B cell (primary cell): ENCODE data around the gene PARS2. TPM values are rescaled to one million over a fixed set of nuclear protein-coding genes. Genes with fewer than 3 reads are reported as not detected.

Experiments
- ATAC-seq: fragments of 200-7000 bp; cut with Tn5 transposase; one replicate; pipeline ENCODE4 v1.10.0; 2021; ENCODE audit warnings: low read depth, mild to moderate bottlenecking, moderate number of reproducible peaks, moderate library complexity
- CTCF ChIA-PET: fragments of 350-600 bp; sonication (Branson Sonifier 250); formaldehyde crosslinking; loops from one replicate; lab custom pipeline; 2021; ENCODE audit warnings: antibody characterized with exemption, inconsistent platforms; lab: Charles Lee
- POLR2A ChIA-PET: fragments of 350-600 bp; sonication (Branson Sonifier 250); formaldehyde crosslinking; loops from one replicate; lab custom pipeline; 2021; ENCODE audit warnings: antibody characterized with exemption; lab: Charles Lee
- DNase-seq: peaks from one replicate; pipeline ENCODE4 v3.0.0; 2013
- H2AFZ ChIP-seq: 2 replicates; pipeline ENCODE4 v1.6.1; 2012; ENCODE audit warnings: mild to moderate bottlenecking, low read depth, low read length; ENCODE audit not compliant: insufficient read depth, poor library complexity, severe bottlenecking
- H3K27ac ChIP-seq, 2 donors: 1 replicate in 1 of 2; 2 replicates in 1 of 2; pipeline ENCODE4 v1.5.1; 2012 to 2013; ENCODE audit warnings: low read length in 2 of 2, mild to moderate bottlenecking in 2 of 2, moderate library complexity in 1 of 2
- H3K27me3 ChIP-seq, 4 experiments: fragments of 200-600 bp in 1 of 4; sonication (generic) in 1 of 4; replicated peaks in 1 of 4; 1 replicate in 2 of 4; 2 replicates in 2 of 4; pipeline versions ENCODE4 v1.6.1 to v1.7.0; 2013 to 2016; ENCODE audit warnings: low read length in 3 of 4, mild to moderate bottlenecking in 2 of 4, mixed read lengths in 1 of 4, moderate library complexity in 1 of 4; ENCODE audit not compliant: insufficient read depth in 4 of 4, control insufficient read depth in 3 of 4; ENCODE audit errors: control extremely low read depth in 1 of 4
- H3K36me3 ChIP-seq, 2 experiments: replicated peaks in 1 of 2; 1 replicate in 1 of 2; 2 replicates in 1 of 2; pipeline versions ENCODE4 v1.6.1 to v1.7.1; 2013; ENCODE audit warnings: low read length in 1 of 2; ENCODE audit not compliant: insufficient read depth in 2 of 2, control insufficient read depth in 1 of 2; ENCODE audit errors: control extremely low read depth in 1 of 2, extremely low read depth in 1 of 2
- H3K4me1 ChIP-seq, 2 donors: fragments of 200-600 bp in 1 of 2; sonication (generic) in 1 of 2; 1 replicate in 1 of 2; 2 replicates in 1 of 2; pipeline versions ENCODE4 v1.5.1 to v1.6.1; 2013 to 2017; ENCODE audit warnings: low read length in 2 of 2; ENCODE audit not compliant: control insufficient read depth in 2 of 2, insufficient read depth in 2 of 2
- H3K4me2 ChIP-seq: replicated peaks from 2 replicates; pipeline ENCODE3; 2012; ENCODE audit warnings: mild to moderate bottlenecking, low read depth, low read length; ENCODE audit not compliant: poor library complexity, severe bottlenecking
- H3K4me3 ChIP-seq, 5 experiments: fragments of 200-600 bp in 1 of 5; sonication (generic) in 1 of 5; 1 replicate in 3 of 5; 2 replicates in 2 of 5; pipeline versions ENCODE4 v1.5.1 to v1.7.0; 2011 to 2016; ENCODE audit warnings: low read length in 4 of 5, mild to moderate bottlenecking in 4 of 5, low read depth in 2 of 5, control low read depth in 1 of 5, moderate library complexity in 1 of 5; ENCODE audit not compliant: insufficient read depth in 1 of 5; ENCODE audit errors: control extremely low read depth in 1 of 5, extremely low read depth in 1 of 5
- H3K79me2 ChIP-seq: fragments of 200-600 bp; sonication (generic); one replicate; pipeline ENCODE4 v1.6.0; 2016; ENCODE audit warnings: low read length; ENCODE audit not compliant: control insufficient read depth, insufficient read depth
- H3K9ac ChIP-seq: fragments of 200-600 bp; sonication (generic); 2 replicates; pipeline ENCODE4 v1.6.1; 2017; ENCODE audit warnings: mild to moderate bottlenecking, low read length, moderate library complexity
- H3K9me3 ChIP-seq, 3 donors: one replicate each; pipeline versions ENCODE4 v1.6.1 to v1.7.1; 2013; ENCODE audit warnings: low read length in 2 of 3; ENCODE audit not compliant: control insufficient read depth in 2 of 3, insufficient read depth in 1 of 3; ENCODE audit errors: control extremely low read depth in 1 of 3
- H4K20me1 ChIP-seq: 2 replicates; pipeline ENCODE4 v1.6.0; 2012; ENCODE audit warnings: mild to moderate bottlenecking, low read length; ENCODE audit not compliant: insufficient read depth, control insufficient read depth, poor library complexity, severe bottlenecking
- H3K27ac Mint-ChIP-seq: one replicate; pipeline ENCODE4 v1.8.0; 2021; ENCODE audit warnings: mixed read lengths
- H3K27me3 Mint-ChIP-seq: one replicate; pipeline ENCODE4 v1.8.0; 2021; ENCODE audit warnings: mixed read lengths
- H3K4me1 Mint-ChIP-seq: one replicate; pipeline ENCODE4 v1.8.0; 2021; ENCODE audit warnings: mixed read lengths
- H3K4me3 Mint-ChIP-seq: one replicate; pipeline ENCODE4 v1.8.0; 2021; ENCODE audit warnings: mixed read lengths
- H3K9me3 Mint-ChIP-seq: one replicate; pipeline ENCODE4 v1.8.0; 2022; ENCODE audit warnings: mixed read lengths; ENCODE audit not compliant: insufficient read depth
- EZH2 ChIP-seq: IDR thresholded peaks from 2 replicates; pipeline ENCODE4 v1.6.1; 2012; ENCODE audit warnings: borderline replicate concordance, low read depth, mild to moderate bottlenecking, moderate library complexity, low read length; ENCODE audit not compliant: insufficient read depth, poor library complexity, severe bottlenecking
- WGBS: methylation state at CpG from one replicate; pipeline ENCODE4 v1.1.5; 2013; ENCODE audit warnings: missing lambda C conversion rate; ENCODE audit not compliant: insufficient coverage; 5-methylcytosine and 5-hydroxymethylcytosine counted together
- intact Hi-C: fragments of 100-400 bp; cut with micrococcal nuclease; formaldehyde crosslinking; loops from one replicate; pipeline ENCODE4 v1.10.0; 2022
- polyA plus RNA-seq: library from polyadenylated mRNA; depleted of rRNA; stranded (reverse); fragments of >200 nt; gene quantifications from 2 replicates; pipeline ENCODE4 v1.2.3, GENCODE V29; 2012
- total RNA-seq, 2 donors: library from RNA; stranded (reverse); fragments of 120-200 nt in 1 of 2; gene quantifications; 1 replicate in 1 of 2; 2 replicates in 1 of 2; pipeline versions ENCODE4 v1.2.3 to v1.2.4, GENCODE V29; 2013 to 2022
- TF ChIP-seq, protein P1 (sequence below): fragments of 200-600 bp; IDR thresholded peaks from one replicate; pipeline ENCODE4 v1.8.0; 2022; ENCODE audit warnings: antibody characterized with exemption, mild to moderate bottlenecking

The PARS2 gene
- total and polyA plus RNA-seq, 2 donors (not counting 1 experiment from before 2014, with no cell fraction given): 1.00 to 4.9 TPM

DNA sequence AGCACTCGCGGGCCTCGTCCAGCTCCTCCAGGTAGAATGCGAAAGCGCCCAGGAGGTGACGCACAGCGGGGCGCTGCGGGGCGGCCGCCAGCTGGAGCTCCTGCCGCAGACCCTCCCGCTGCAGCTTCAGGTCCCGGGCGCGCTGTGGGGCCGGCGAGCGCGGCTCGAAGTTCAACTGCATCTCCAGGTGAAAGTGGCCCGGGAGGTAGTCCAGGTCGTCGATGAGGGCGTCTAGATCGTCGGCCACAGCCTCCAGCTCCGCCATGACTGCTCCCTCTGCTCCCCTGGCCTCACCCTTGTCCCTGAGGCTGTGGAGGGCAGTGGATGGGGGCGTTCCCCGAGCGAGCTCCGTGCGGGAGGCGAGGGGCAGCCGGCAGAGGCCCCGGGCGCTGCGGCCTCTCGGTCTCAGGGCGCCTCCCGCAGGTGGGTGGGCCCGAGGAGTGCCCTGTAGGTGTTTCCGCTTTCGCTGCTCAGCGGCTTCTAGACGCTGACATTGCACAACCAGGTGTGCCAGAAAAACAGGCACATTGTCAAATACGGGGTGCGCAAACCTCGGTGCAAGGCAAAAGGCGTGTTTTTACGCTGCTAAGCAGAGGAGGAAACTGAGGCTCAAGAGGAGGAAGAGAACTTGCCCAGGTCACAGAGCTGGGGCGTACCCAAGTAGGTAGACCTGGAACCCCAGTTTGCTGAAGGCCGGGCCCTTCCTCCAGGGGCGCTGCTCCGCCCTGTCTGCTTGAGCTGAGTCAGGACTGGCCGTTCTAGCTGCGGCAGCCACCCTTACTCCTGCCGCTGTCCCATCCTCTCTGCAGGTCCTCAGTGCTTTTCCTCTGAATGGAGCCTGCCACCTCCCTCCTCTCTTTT, 36.8 kb upstream of the PARS2 start, which contains the start of gene TTC22:
Gene TTC22, minus strand, starts transcription at position 425 of the 861 bp plus-strand sequence. Its CDS starts 160 bp downstream, at position 265.
- peak; percentile 92 for ATAC-seq
- H3K9ac ChIP-seq: peak within 1 kb of the TSS; percentile 84
- DNase-seq: peak; percentile 81
- TF ChIP-seq EZH2: no peak
- TF ChIP-seq, protein P1, sequence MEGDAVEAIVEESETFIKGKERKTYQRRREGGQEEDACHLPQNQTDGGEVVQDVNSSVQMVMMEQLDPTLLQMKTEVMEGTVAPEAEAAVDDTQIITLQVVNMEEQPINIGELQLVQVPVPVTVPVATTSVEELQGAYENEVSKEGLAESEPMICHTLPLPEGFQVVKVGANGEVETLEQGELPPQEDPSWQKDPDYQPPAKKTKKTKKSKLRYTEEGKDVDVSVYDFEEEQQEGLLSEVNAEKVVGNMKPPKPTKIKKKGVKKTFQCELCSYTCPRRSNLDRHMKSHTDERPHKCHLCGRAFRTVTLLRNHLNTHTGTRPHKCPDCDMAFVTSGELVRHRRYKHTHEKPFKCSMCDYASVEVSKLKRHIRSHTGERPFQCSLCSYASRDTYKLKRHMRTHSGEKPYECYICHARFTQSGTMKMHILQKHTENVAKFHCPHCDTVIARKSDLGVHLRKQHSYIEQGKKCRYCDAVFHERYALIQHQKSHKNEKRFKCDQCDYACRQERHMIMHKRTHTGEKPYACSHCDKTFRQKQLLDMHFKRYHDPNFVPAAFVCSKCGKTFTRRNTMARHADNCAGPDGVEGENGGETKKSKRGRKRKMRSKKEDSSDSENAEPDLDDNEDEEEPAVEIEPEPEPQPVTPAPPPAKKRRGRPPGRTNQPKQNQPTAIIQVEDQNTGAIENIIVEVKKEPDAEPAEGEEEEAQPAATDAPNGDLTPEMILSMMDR: peak; percentile 81
- peak within 1 kb of the TSS; percentile 50 to 82 (median 75) for H3K4me3 ChIP-seq
- H3K27ac ChIP-seq: peak within 1 kb of the TSS in 1 of 2 donors; percentile 55
- H3K4me2 ChIP-seq: peak within 1 kb of the TSS; percentile 94
- POLR2A ChIA-PET: interaction anchor here (1.0 to 1.8 kb wide), 2 partner anchors 37 to 86 kb away, joined by 3 to 9 read pairs; partner anchors contain the start of gene PARS2
- no peaks in the 10 kb centered on the region for H3K9me3 Mint-ChIP-seq
- H3K4me1 Mint-ChIP-seq: peaks cover 32% of the 10 kb centered on the region
- peaks cover 9% of the 10 kb centered on the region for H4K20me1 ChIP-seq
- peak within 1 kb of the TSS; percentile 93 for H3K27ac Mint-ChIP-seq
- no peaks in the 10 kb centered on the region for H3K36me3 ChIP-seq
- H3K9me3 ChIP-seq: no peaks in the 10 kb centered on the region
- H3K4me1 ChIP-seq: peaks cover 25 to 31% of the 10 kb centered on the region in 2 donors
- H3K79me2 ChIP-seq: peaks cover 7% of the 10 kb centered on the region
- intact Hi-C loops: loop anchor here (1.0 to 5.0 kb wide), 5 partner anchors 37 to 963 kb away; partner anchors contain the start of genes IFT25, LRRC42, NDC1 and PARS2
- WGBS: under 1% methylated on average over 58 of the region's 58 CpGs
- H2AFZ ChIP-seq: peak within 1 kb of the TSS; percentile 92
- H3K27me3 Mint-ChIP-seq: no peaks in the 10 kb centered on the region
- peak within 1 kb of the TSS; percentile 99 for H3K4me3 Mint-ChIP-seq
- H3K27me3 ChIP-seq: no peaks in the 10 kb centered on the region
- CTCF ChIA-PET: interaction anchor here (0.6 to 2.3 kb wide), 29 partner anchors 9 to 941 kb away, joined by 3 to 20 read pairs (median 5); partner anchors contain the start of genes PARS2, TCEANC2, TMEM59 and TTC4
